ENCODE data around the gene FCHO2.
"Not testable (repeated sequence)": the region's sequence is repeated elsewhere in the genome, so short reads cannot be mapped to it uniquely, and the experiment has no call there.

FCHO2 gene, protein sequence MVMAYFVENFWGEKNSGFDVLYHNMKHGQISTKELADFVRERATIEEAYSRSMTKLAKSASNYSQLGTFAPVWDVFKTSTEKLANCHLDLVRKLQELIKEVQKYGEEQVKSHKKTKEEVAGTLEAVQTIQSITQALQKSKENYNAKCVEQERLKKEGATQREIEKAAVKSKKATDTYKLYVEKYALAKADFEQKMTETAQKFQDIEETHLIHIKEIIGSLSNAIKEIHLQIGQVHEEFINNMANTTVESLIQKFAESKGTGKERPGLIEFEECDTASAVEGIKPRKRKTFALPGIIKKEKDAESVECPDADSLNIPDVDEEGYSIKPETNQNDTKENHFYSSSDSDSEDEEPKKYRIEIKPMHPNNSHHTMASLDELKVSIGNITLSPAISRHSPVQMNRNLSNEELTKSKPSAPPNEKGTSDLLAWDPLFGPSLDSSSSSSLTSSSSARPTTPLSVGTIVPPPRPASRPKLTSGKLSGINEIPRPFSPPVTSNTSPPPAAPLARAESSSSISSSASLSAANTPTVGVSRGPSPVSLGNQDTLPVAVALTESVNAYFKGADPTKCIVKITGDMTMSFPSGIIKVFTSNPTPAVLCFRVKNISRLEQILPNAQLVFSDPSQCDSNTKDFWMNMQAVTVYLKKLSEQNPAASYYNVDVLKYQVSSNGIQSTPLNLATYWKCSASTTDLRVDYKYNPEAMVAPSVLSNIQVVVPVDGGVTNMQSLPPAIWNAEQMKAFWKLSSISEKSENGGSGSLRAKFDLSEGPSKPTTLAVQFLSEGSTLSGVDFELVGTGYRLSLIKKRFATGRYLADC

GRCh38 chr5:72955768-72956323, at the start of gene FCHO2:
Gene FCHO2 (plus strand): TSS chr5:72956041. CDS start chr5:72956097, 56 bp downstream.
- Histone ChIP-seq H3K27ac (ENCODE audit: low read length) (no peak within 1 kb of the TSS), H3K36me3 (ENCODE audit: control insufficient read depth, low read depth, low read length) (no peaks in the 10 kb centered on the region), H3K27me3 (ENCODE audit: control insufficient read depth, insufficient read depth, low read length) (peaks cover 21% of the 10 kb centered on the region), H3K9ac (ENCODE audit: low read length) (peak within 1 kb of the TSS; percentile 76), H3K4me1 (ENCODE audit: control insufficient read depth, low read depth, low read length) (peaks cover 17% of the 10 kb centered on the region), H3K4me3 (ENCODE audit: low read length) (peak within 1 kb of the TSS; percentile 79), H3K9me3 (ENCODE audit: control insufficient read depth, low read depth, low read length) (no peaks in the 10 kb centered on the region)

DNA sequence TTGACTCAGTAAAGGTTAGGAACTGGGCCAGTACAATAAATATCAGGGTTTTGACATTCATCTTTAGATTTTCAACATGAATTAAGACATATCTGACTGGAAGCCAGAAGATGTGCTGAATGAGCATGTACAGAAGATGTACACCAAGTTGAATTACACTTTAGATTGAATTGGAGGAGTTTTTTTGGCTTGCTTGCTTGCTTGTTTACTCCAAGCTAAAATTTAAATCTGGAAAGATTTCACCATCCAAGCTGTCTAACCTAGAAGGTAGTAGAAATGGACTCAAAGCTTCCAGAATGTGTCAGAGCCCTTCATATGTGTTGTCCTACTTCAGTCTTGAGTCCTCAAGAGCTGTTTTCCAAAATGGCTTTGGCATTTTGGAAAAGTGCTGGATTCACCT, 49.0 kb upstream of the FCHO2 start:
- H3K9me3 ChIP-seq (ENCODE audit: control insufficient read depth, low read depth, low read length), result no peaks in the 10 kb centered on the region
- no peak overlapping the region for H3K4me3 ChIP-seq (ENCODE audit: low read length)
- no peak overlapping the region for H3K9ac ChIP-seq (ENCODE audit: low read length)
- H3K36me3 ChIP-seq (ENCODE audit: control insufficient read depth, low read depth, low read length), result peaks cover 78% of the 10 kb centered on the region
- no peaks in the 10 kb centered on the region for H3K27me3 ChIP-seq (ENCODE audit: control insufficient read depth, insufficient read depth, low read length)
- H3K4me1 ChIP-seq (ENCODE audit: control insufficient read depth, low read depth, low read length), result no peaks in the 10 kb centered on the region
- H3K27ac ChIP-seq (ENCODE audit: low read length), result no peak overlapping the region

GRCh38 chr5:72908664-72909063, 47.2 kb upstream of the FCHO2 start:
- H3K4me1 ChIP-seq (ENCODE audit: control insufficient read depth, low read depth, low read length), result no peaks in the 10 kb centered on the region
- H3K36me3 ChIP-seq (ENCODE audit: control insufficient read depth, low read depth, low read length), result peaks cover 59% of the 10 kb centered on the region
- H3K4me3 ChIP-seq (ENCODE audit: low read length), result no peak overlapping the region
- no peak overlapping the region for H3K9ac ChIP-seq (ENCODE audit: low read length)
- no peaks in the 10 kb centered on the region for H3K27me3 ChIP-seq (ENCODE audit: control insufficient read depth, insufficient read depth, low read length)
- H3K9me3 ChIP-seq (ENCODE audit: control insufficient read depth, low read depth, low read length), result no peaks in the 10 kb centered on the region
- H3K27ac ChIP-seq (ENCODE audit: low read length), result no peak overlapping the region

DNA sequence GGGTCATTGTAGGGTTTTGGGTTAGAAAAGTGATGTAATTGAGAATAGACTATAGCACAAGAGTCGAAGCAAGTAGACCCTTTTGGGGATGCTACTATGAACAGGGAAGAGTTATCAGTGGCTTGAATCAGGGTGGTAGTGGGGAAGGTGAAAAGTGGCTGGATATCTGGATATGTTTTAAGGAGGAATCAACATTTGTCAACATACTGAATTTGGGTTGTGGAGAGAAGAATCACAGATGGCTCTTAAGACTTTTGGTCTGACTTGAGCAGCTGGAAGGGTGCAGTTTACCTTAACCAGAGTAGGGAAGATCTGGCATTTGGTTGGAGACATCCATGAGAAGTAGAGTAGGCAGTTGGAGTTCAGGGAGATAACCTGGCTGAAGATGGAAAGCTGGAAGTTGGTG, 38.5 kb upstream of the FCHO2 start:
- no peaks in the 10 kb centered on the region for H3K27me3 ChIP-seq (ENCODE audit: control insufficient read depth, insufficient read depth, low read length)
- no peak overlapping the region for H3K9ac ChIP-seq (ENCODE audit: low read length)
- H3K4me1 ChIP-seq (ENCODE audit: control insufficient read depth, low read depth, low read length), result no peaks in the 10 kb centered on the region
- no peak overlapping the region for H3K4me3 ChIP-seq (ENCODE audit: low read length)
- no peaks in the 10 kb centered on the region for H3K9me3 ChIP-seq (ENCODE audit: control insufficient read depth, low read depth, low read length)
- no peaks in the 10 kb centered on the region for H3K36me3 ChIP-seq (ENCODE audit: control insufficient read depth, low read depth, low read length)
- H3K27ac ChIP-seq (ENCODE audit: low read length), result no peak overlapping the region

GRCh38 chr5:72920690-72921502, 34.9 kb upstream of the FCHO2 start:
- no peak overlapping the region for H3K4me3 ChIP-seq (ENCODE audit: low read length)
- no peaks in the 10 kb centered on the region for H3K27me3 ChIP-seq (ENCODE audit: control insufficient read depth, insufficient read depth, low read length)
- H3K4me1 ChIP-seq (ENCODE audit: control insufficient read depth, low read depth, low read length), result no peaks in the 10 kb centered on the region
- H3K36me3 ChIP-seq (ENCODE audit: control insufficient read depth, low read depth, low read length), result no peaks in the 10 kb centered on the region
- H3K9ac ChIP-seq (ENCODE audit: low read length), result no peak overlapping the region
- no peaks in the 10 kb centered on the region for H3K9me3 ChIP-seq (ENCODE audit: control insufficient read depth, low read depth, low read length)
- no peak overlapping the region for H3K27ac ChIP-seq (ENCODE audit: low read length)

DNA sequence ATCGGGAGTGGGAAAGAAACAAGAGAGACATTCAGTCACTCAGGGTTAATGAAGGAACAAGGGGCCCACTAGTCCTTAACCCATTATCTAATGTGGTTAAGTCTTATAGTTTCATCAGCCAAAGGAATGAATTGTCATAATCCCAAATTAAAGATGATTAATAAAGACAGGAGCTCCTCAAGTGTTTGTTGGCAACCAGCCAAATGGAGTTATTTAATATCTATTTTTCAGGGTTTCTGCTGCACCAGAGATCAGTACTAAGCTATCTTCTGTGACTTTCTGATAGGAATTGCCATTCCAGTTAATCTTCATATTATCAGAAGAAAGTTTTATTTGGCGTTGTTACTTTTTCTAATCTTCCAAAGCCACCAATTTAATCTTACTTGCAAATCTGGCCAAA, 34.0 kb upstream of the FCHO2 start:
- H3K9me3 ChIP-seq (ENCODE audit: control insufficient read depth, low read depth, low read length), result no peaks in the 10 kb centered on the region

DNA sequence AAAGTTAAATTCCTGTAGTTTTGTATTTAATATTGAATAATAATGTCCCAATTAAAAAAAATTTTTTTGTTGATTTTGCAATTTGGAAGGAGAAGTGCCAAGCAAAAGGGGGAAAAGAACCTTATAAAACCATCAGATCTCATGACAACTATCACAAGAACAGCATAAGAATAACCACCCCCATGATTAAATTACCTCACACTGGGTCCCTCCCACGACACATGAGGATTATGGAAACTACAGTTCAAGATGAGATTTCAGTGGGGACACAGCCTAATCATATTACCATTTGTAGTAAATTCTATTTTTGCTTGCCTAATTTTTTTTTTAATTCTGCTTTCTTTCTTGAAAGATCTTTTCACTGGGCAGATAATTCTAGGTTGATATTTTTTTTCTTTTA, 33.4 kb upstream of the FCHO2 start:
- H3K36me3 ChIP-seq (ENCODE audit: control insufficient read depth, low read depth, low read length), result no peaks in the 10 kb centered on the region
- no peaks in the 10 kb centered on the region for H3K4me1 ChIP-seq (ENCODE audit: control insufficient read depth, low read depth, low read length)
- H3K9ac ChIP-seq (ENCODE audit: low read length), result no peak overlapping the region
- no peaks in the 10 kb centered on the region for H3K27me3 ChIP-seq (ENCODE audit: control insufficient read depth, insufficient read depth, low read length)
- H3K4me3 ChIP-seq (ENCODE audit: low read length), result no peak overlapping the region
- H3K9me3 ChIP-seq (ENCODE audit: control insufficient read depth, low read depth, low read length), result no peaks in the 10 kb centered on the region
- H3K27ac ChIP-seq (ENCODE audit: low read length), result no peak overlapping the region

More for the DNA sequence above, 34.0 kb upstream of the FCHO2 start:
- no peaks in the 10 kb centered on the region for H3K36me3 ChIP-seq (ENCODE audit: control insufficient read depth, low read depth, low read length)
- no peak overlapping the region for H3K27ac ChIP-seq (ENCODE audit: low read length)
- H3K4me3 ChIP-seq (ENCODE audit: low read length), result no peak overlapping the region
- no peaks in the 10 kb centered on the region for H3K4me1 ChIP-seq (ENCODE audit: control insufficient read depth, low read depth, low read length)
- H3K9ac ChIP-seq (ENCODE audit: low read length), result no peak overlapping the region
- H3K27me3 ChIP-seq (ENCODE audit: control insufficient read depth, insufficient read depth, low read length), result no peaks in the 10 kb centered on the region

DNA sequence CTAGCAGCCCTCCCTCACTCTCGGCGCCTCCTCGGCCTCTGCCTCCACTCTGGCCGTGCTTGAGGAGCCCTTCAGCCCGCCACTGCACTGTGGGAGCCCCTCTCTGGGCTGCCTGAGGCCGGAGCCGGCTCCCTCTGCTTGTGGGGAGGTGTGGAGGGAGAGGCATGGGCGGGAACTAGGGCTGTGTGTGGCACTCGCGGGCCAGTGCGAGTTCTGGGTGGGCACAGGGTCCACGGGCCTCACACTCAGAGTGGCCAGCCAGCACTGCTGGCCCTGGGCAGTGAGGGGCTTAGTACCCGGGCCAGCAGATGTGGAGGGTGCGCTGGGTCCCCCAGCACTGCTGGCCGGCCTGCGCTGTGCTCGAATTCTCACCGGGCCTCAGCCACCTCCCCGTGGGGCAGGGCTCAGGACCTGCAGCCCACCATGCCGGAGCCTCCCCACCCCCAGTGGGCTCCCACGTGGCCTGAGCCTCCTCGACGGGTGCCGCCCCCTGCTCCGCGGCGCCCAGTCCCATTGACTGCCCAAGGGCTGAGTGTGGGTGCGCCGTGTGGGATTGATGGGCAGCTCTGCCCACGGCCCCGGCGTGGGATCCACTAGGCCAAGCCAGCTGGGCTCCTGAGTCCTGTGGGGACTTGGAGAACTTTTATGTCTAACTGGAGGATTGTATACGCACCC, 30.4 kb upstream of the FCHO2 start:
- no peaks in the 10 kb centered on the region for H3K4me1 ChIP-seq (ENCODE audit: control insufficient read depth, low read depth, low read length)
- no peak overlapping the region for H3K27ac ChIP-seq (ENCODE audit: low read length)
- no peaks in the 10 kb centered on the region for H3K36me3 ChIP-seq (ENCODE audit: control insufficient read depth, low read depth, low read length)
- no peak overlapping the region for H3K4me3 ChIP-seq (ENCODE audit: low read length)
- no peaks in the 10 kb centered on the region for H3K9me3 ChIP-seq (ENCODE audit: control insufficient read depth, low read depth, low read length)
- no peaks in the 10 kb centered on the region for H3K27me3 ChIP-seq (ENCODE audit: control insufficient read depth, insufficient read depth, low read length)
- no peak overlapping the region for H3K9ac ChIP-seq (ENCODE audit: low read length)

DNA sequence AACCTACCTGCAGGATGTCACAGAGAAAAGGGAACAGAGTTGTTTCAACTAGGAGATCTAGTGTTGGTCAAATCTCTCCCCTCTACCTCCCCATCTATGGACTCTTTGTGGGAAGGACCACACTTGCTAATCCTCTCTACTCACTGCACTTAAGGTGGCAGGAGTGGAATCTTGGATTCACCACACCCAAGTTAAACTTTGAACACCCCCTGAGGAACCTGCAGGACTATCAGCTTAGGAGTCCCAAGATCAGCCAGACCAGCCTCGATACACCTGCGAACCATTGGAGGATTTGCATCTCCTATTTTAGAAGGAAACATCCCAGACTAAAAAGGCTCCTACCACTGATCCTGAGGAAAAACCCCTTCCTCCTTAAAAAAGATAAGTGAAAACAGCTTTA, 23.2 kb upstream of the FCHO2 start:
- H3K9ac ChIP-seq (ENCODE audit: low read length); H3K4me1 ChIP-seq (ENCODE audit: control insufficient read depth, low read depth, low read length); H3K9me3 ChIP-seq (ENCODE audit: control insufficient read depth, low read depth, low read length); H3K27ac ChIP-seq (ENCODE audit: low read length); H3K4me3 ChIP-seq (ENCODE audit: low read length); H3K27me3 ChIP-seq (ENCODE audit: control insufficient read depth, insufficient read depth, low read length); H3K36me3 ChIP-seq (ENCODE audit: control insufficient read depth, low read depth, low read length): not testable (repeated sequence)

DNA sequence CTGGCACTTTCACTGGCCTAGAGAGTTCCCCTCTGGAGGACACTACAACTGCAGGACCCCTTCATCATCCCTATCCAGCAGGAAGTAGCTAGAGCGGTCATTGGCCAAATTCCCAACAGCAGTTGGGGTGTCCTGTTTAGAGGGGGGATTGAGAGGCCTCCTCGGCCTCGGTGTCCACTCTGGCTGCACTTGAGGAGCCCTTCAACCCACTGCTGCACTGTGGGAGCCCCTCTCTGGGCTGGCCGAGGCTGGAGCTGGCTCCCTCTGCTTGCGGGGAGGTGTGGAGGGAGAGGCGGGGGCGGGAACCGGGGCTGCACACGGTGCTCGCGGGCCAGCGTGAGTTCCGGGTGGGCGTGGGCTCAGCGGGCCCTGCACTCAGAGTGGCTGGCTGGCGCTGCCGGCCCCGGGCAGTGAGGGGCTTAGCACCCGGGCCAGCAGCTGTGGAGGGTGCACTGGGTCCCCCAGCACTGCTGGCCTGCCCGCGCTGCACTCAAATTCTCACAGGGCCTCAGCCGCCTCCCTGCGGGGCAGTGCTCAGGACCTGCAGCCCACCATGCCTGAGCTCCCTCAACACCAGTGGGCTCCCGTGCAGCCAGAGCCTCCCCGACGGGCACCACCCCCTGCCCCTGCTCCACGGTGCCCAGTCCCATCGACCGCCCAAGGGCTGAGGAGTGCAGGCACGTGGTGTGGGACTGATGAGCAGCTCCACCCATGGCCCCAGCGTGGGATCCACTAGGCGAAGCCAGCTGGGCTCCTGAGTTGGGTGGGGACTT, 20.7 kb upstream of the FCHO2 start:
- H3K27me3 ChIP-seq (ENCODE audit: control insufficient read depth, insufficient read depth, low read length); H3K9ac ChIP-seq (ENCODE audit: low read length); H3K36me3 ChIP-seq (ENCODE audit: control insufficient read depth, low read depth, low read length); H3K9me3 ChIP-seq (ENCODE audit: control insufficient read depth, low read depth, low read length); H3K4me3 ChIP-seq (ENCODE audit: low read length); H3K27ac ChIP-seq (ENCODE audit: low read length); H3K4me1 ChIP-seq (ENCODE audit: control insufficient read depth, low read depth, low read length): not testable (repeated sequence)
